ENCODE data around the gene LACTB.

LACTB gene

DNA sequence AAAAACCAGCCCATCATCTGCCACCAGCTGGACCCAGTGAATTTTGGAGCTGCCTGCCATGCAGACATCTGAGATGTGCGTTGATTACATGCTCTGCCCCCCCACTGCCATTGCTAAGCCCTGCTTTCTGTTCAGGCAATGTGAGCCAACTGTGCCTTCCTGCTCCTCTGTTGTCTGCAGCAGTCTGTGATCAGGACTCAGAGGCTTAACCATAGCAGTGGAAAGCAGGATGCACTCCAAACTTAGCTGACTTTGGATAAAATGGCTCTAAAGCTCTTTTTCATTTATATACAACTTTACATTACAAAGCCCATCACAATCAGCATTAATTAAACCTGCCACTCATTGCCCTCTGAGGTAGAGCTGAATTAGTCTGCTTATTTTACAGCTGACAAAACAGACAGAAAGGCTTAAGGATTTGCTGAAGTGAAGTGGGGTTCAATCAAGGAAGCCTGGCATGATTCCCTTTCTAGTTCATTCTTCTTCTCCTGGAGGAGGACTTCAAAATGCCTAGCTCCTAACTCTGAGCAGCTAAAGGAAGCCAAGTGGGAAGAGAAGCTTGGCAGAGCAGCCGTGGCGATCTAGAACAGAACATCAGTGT lies 51.3 kb downstream of the LACTB start:
- no peaks in the 10 kb centered on the region for H3K9me3 ChIP-seq (ENCODE audit: control insufficient read depth, low read length)
- 64 to 78% methylated on average over 1 to 3 of the region's 3 CpGs for WGBS, 2 experiments (ENCODE audit: insufficient coverage in 2 of 2)
- H3K4me3 ChIP-seq (ENCODE audit: extremely low read depth, insufficient read depth, low read length, poor library complexity, severe bottlenecking) = no peak overlapping the region
- no peaks in the 10 kb centered on the region for H3K36me3 ChIP-seq (ENCODE audit: control insufficient read depth, insufficient read depth, low read length)
- H3K27ac ChIP-seq (ENCODE audit: low read depth, low read length, severe bottlenecking) = no peak overlapping the region
- H3K4me1 ChIP-seq (ENCODE audit: control insufficient read depth, insufficient read depth, low read length, poor library complexity, severe bottlenecking) = peaks cover 11% of the 10 kb centered on the region

DNA sequence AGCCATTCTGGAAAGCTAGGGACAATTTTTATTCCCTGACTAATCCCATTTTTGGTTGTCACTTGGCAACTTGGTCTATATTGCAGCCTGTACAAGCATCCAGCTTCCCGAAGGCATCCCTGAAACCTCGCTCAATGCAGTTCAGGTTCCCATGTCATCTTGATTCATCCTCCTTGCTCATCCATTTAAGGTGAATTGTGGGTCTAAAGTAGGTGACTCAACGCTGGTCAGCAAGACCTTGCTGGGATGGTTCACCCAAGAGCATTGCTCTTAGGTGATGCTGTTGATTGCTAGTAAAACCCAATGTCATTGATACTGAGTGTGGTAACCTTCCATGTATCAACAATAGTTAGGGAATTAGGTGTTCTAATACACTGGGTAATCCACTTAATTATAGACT lies 54.6 kb downstream of the LACTB start:
- WGBS, 2 experiments (ENCODE audit: insufficient coverage in 2 of 2) = 96 to 100% methylated on average over 1 to 3 of the region's 3 CpGs

DNA sequence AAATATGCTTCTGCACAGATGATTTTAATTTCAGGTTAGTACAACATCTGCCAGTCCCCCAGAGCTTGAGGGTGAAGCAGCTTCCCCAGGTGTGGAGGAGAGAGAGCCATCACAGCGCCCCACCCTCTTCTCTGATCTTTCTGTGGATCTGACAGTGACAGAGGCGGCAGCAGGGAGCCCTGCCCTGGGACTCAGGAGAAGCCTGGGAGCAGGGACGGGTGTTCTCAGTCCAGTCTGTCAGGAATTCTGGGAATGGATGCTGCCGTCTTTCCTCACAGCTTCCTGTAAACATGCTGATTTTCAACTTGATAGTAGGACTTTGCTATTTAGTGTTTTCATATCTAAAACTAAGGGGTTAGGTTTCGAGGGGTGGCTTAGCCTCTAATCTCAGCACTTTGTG lies 56.4 kb downstream of the LACTB start:
- Histone ChIP-seq H3K9me3 (ENCODE audit: control insufficient read depth, low read length) (no peaks in the 10 kb centered on the region), H3K36me3 (ENCODE audit: control insufficient read depth, insufficient read depth, low read length) (no peaks in the 10 kb centered on the region), H3K4me1 (ENCODE audit: control insufficient read depth, insufficient read depth, low read length, poor library complexity, severe bottlenecking) (peaks cover 16% of the 10 kb centered on the region), H3K4me3 (ENCODE audit: extremely low read depth, insufficient read depth, low read length, poor library complexity, severe bottlenecking) (no peak overlapping the region), H3K27ac (ENCODE audit: low read depth, low read length, severe bottlenecking) (peak overlapping the region; percentile 8)
- 60 to 83% methylated on average over 1 to 2 of the region's 5 CpGs for WGBS, 2 experiments (ENCODE audit: insufficient coverage in 2 of 2)

More for the DNA sequence above, 54.6 kb downstream of the LACTB start:
- Histone ChIP-seq H3K4me1 (ENCODE audit: control insufficient read depth, insufficient read depth, low read length, poor library complexity, severe bottlenecking) (peaks cover 16% of the 10 kb centered on the region), H3K4me3 (ENCODE audit: extremely low read depth, insufficient read depth, low read length, poor library complexity, severe bottlenecking) (no peak overlapping the region), H3K9me3 (ENCODE audit: control insufficient read depth, low read length) (no peaks in the 10 kb centered on the region), H3K27ac (ENCODE audit: low read depth, low read length, severe bottlenecking) (no peak overlapping the region), H3K36me3 (ENCODE audit: control insufficient read depth, insufficient read depth, low read length) (no peaks in the 10 kb centered on the region)

DNA sequence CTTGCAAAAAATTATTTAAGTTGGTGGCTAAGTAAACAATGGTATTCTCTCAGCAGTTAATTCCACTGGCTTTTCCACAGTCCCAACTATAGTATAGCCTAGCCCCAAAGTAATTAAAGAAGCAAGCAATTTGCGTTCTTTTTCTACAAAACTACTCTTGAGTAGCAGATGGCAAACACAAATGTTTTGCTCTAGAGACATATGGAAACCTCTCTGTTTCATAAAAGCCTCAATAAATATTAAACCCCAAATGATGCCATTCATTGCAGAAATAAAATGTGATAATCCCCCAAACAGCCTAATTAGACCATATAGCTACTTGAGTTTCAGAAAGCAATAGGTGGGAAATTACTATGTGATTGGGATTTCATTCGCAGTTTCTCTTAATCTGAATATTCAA lies 59.1 kb downstream of the LACTB start:
- H3K9me3 ChIP-seq (ENCODE audit: control insufficient read depth, low read length) = no peaks in the 10 kb centered on the region
- no peaks in the 10 kb centered on the region for H3K36me3 ChIP-seq (ENCODE audit: control insufficient read depth, insufficient read depth, low read length)
- WGBS, 2 experiments (ENCODE audit: insufficient coverage in 2 of 2) = 100% methylated on average over 1 of the region's 2 CpGs
- H3K4me3 ChIP-seq (ENCODE audit: extremely low read depth, insufficient read depth, low read length, poor library complexity, severe bottlenecking) = no peak overlapping the region
- H3K27ac ChIP-seq (ENCODE audit: low read depth, low read length, severe bottlenecking) = no peak overlapping the region
- peaks cover 25% of the 10 kb centered on the region for H3K4me1 ChIP-seq (ENCODE audit: control insufficient read depth, insufficient read depth, low read length, poor library complexity, severe bottlenecking)

DNA sequence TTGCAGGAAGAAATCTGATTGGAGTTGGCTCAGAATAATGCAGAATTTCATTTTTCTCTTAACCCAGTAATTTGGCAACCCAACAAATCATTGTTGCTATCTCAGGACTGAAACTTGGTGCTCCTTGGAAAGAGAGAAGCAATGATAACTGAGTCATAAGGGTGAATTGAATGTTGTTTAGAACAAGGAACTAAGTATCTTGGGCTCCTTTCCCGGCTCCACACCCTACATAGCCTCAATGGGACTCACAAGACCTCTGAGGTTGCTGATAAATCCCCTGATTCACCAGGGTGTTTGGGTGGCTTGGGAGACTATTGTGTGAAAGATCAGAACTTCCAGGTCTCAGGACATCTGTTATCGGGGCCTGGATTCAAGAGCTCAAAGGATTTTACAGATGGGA lies 60.0 kb downstream of the LACTB start:
- peaks cover 32% of the 10 kb centered on the region for H3K4me1 ChIP-seq (ENCODE audit: control insufficient read depth, insufficient read depth, low read length, poor library complexity, severe bottlenecking)

DNA sequence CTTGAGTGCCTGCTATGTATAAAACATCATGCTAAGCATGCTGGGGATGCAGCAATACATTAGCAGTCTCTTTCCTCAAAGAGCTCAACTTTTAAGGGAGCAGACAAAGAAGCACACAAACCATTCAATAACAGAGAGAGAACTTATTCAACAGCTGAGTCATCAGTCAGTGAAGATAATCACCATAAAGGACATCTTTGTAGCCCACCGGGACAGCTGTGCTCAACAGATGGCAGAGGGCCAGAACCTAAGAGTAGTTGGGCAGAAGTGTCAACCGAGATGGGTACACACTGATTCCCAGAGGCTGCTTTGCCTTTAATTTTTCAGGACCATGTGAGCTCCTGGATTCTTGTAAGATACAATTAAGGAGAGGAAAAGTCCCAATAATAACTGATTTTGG lies 63.5 kb downstream of the LACTB start:
- Histone ChIP-seq H3K9me3 (ENCODE audit: control insufficient read depth, low read length) (no peaks in the 10 kb centered on the region), H3K4me3 (ENCODE audit: extremely low read depth, insufficient read depth, low read length, poor library complexity, severe bottlenecking) (no peak overlapping the region), H3K27ac (ENCODE audit: low read depth, low read length, severe bottlenecking) (no peak overlapping the region), H3K4me1 (ENCODE audit: control insufficient read depth, insufficient read depth, low read length, poor library complexity, severe bottlenecking) (peaks cover 20% of the 10 kb centered on the region), H3K36me3 (ENCODE audit: control insufficient read depth, insufficient read depth, low read length) (no peaks in the 10 kb centered on the region)
- 86 to 100% methylated on average over 2 of the region's 2 CpGs for WGBS, 2 experiments (ENCODE audit: insufficient coverage in 2 of 2)

More for the DNA sequence above, 60.0 kb downstream of the LACTB start:
- H3K27ac ChIP-seq (ENCODE audit: low read depth, low read length, severe bottlenecking) = no peak overlapping the region
- no peaks in the 10 kb centered on the region for H3K36me3 ChIP-seq (ENCODE audit: control insufficient read depth, insufficient read depth, low read length)
- no peak overlapping the region for H3K4me3 ChIP-seq (ENCODE audit: extremely low read depth, insufficient read depth, low read length, poor library complexity, severe bottlenecking)
- WGBS, 2 experiments (ENCODE audit: insufficient coverage in 2 of 2) = 100% methylated on average over 1 of the region's 2 CpGs; no CpG with 5 or more reads in 1 of the 2 experiments
- H3K9me3 ChIP-seq (ENCODE audit: control insufficient read depth, low read length) = no peaks in the 10 kb centered on the region

DNA sequence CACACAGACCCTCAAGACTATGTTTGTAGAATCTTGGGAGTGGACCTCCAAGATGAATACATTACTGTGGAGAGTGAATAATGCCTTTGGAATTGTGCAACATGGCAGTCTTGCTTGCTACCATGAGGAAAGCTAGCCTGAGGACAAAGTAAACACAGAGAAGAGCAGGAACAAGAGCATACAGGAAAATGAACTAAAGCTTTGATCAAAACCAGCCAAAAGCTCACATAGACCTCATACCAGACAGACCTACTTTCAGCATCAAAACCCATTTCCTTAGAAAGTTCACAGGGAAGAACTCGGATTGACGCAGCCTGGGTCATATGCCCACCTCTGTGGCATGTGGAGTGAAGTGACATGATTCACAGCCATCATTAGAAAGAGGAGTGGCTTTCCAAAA lies 64.4 kb downstream of the LACTB start:
- H3K9me3 ChIP-seq (ENCODE audit: control insufficient read depth, low read length) = no peaks in the 10 kb centered on the region
- H3K4me3 ChIP-seq (ENCODE audit: extremely low read depth, insufficient read depth, low read length, poor library complexity, severe bottlenecking) = no peak overlapping the region
- WGBS, 2 experiments (ENCODE audit: insufficient coverage in 2 of 2) = 94 to 100% methylated on average over 2 of the region's 2 CpGs
- no peaks in the 10 kb centered on the region for H3K36me3 ChIP-seq (ENCODE audit: control insufficient read depth, insufficient read depth, low read length)
- H3K27ac ChIP-seq (ENCODE audit: low read depth, low read length, severe bottlenecking) = peak overlapping the region; percentile 54
- H3K4me1 ChIP-seq (ENCODE audit: control insufficient read depth, insufficient read depth, low read length, poor library complexity, severe bottlenecking) = peaks cover 28% of the 10 kb centered on the region

DNA sequence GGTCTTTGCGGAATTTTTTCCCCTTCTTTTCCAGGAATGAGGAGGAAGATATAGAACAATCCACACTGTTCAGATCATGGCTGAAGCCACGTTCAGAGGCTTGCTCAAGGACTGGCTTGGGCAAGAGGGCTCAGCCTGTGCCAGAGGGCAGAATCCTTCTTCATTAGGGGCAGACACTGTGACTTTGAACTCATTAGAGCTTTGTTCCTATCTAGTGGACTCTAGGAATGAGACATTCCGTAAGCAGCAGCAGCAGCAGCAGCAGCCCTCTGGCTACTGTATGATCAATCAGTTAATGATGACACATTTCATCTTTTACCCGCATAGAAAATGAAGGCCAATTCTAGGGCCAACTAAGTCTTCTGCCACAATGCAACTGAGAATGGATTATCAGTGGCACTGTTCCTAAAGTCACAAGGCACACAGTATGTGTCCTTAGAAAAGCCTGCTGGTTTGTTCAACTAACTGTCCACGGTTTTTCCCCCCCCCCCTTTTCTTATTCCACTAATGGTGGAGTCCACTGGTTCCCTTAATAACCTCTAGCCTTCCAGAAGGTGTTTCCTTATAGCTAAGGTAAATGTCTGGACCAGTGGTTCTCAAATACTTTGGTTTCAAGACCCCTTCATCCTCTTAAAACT lies 66.0 kb downstream of the LACTB start:
- Histone ChIP-seq H3K36me3 (ENCODE audit: control insufficient read depth, insufficient read depth, low read length) (no peaks in the 10 kb centered on the region), H3K27ac (ENCODE audit: low read depth, low read length, severe bottlenecking) (no peak overlapping the region), H3K4me1 (ENCODE audit: control insufficient read depth, insufficient read depth, low read length, poor library complexity, severe bottlenecking) (peaks cover 34% of the 10 kb centered on the region), H3K9me3 (ENCODE audit: control insufficient read depth, low read length) (no peaks in the 10 kb centered on the region), H3K4me3 (ENCODE audit: extremely low read depth, insufficient read depth, low read length, poor library complexity, severe bottlenecking) (no peak overlapping the region)
- 93 to 97% methylated on average over 5 of the region's 5 CpGs for WGBS, 2 experiments (ENCODE audit: insufficient coverage in 2 of 2)

DNA sequence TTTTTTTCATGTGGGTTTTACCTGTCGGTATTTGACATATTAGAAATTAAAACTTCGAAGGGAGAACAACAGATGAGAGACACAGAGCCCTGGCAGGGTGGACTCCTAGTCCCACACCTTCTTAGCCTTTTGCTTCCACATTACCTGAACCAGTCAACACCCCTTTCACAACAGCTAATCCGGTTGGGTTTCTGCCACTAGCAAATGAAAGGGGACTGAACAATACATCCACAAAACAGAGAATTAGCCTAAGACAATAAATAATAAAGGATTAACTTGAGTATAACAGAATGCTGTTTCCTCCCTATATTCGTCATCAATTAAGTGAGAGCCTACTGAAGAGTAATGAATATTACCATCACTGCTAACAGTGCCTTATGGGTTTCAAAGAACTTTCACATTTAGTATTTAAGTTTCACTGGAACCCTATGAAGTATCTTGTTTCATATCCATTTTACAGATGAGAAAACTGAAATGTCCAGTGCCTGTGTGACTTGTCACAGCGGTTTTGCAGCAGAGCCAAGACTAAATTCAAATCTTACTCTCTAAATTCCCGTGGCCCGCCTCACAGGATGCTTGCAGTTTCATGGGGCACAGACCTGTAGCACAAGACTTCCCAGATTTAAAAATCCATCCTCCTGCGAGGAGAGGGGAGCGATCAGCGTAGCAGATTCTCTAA lies 66.7 kb downstream of the LACTB start:
- Histone ChIP-seq H3K27ac (ENCODE audit: low read depth, low read length, severe bottlenecking) (peak overlapping the region; percentile 61), H3K4me1 (ENCODE audit: control insufficient read depth, insufficient read depth, low read length, poor library complexity, severe bottlenecking) (peaks cover 39% of the 10 kb centered on the region), H3K9me3 (ENCODE audit: control insufficient read depth, low read length) (no peaks in the 10 kb centered on the region), H3K4me3 (ENCODE audit: extremely low read depth, insufficient read depth, low read length, poor library complexity, severe bottlenecking) (peak overlapping the region; percentile 100), H3K36me3 (ENCODE audit: control insufficient read depth, insufficient read depth, low read length) (no peaks in the 10 kb centered on the region)
- WGBS, 2 experiments (ENCODE audit: insufficient coverage in 2 of 2) = 31 to 59% methylated on average over 4 of the region's 10 CpGs

DNA sequence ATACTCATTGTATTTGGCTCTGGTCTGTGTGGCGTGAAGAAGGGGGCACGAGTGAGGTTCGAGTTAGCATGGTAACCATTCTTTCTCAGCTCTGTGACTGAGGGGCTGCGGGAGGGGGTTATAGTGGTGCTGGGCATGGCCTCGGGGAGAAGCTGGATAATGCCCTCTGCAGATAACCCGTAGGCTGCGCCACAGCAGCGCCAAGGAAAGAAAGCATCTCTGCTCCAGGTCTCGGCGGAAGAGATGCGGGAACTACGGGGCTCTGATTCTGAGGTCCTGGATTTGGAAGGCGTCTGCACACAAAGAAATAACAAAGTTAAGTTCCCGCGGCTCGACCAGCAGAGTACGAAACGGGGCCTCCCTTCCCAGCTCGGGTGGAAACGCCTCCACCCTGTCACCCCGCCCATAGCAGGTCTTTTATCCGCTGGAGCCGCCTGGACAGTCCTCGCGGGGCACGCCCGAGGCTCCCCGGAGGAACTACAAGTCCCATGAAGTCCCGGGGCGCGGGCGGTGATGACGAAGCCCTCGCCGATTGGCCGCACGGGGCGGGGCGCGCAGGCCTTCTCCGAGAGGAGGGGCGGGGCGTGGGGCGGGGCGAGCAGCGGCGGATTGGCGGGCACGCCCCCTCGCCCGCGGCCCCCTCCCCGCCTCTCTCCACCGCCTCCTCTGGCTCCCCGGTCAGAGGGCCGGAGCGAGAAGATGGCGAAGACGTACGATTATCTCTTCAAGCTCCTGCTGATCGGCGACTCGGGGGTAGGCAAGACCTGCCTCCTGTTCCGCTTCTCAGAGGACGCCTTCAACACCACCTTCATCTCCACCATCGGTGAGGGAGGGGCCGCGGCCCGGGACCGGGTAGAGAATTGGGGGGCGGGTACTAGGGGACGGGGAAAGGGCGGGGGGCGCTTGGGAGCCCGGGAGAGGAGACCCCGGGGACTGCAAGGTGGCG lies 67.5 kb downstream of the LACTB start, which contains the start of gene RAB8B:
Gene RAB8B, plus strand, starts transcription at position 681 of the 946 bp plus-strand sequence. Its CDS starts 19 bp downstream, at position 700.
- WGBS, 2 experiments (ENCODE audit: insufficient coverage in 2 of 2) = 1% methylated on average over 17 to 57 of the region's 77 CpGs
- H3K27ac ChIP-seq (ENCODE audit: low read depth, low read length, severe bottlenecking) = peak within 1 kb of the TSS; percentile 61
- H3K4me1 ChIP-seq (ENCODE audit: control insufficient read depth, insufficient read depth, low read length, poor library complexity, severe bottlenecking) = peaks cover 44% of the 10 kb centered on the region
- H3K36me3 ChIP-seq (ENCODE audit: control insufficient read depth, insufficient read depth, low read length) = no peaks in the 10 kb centered on the region
- H3K9me3 ChIP-seq (ENCODE audit: control insufficient read depth, low read length) = no peaks in the 10 kb centered on the region
- H3K4me3 ChIP-seq (ENCODE audit: extremely low read depth, insufficient read depth, low read length, poor library complexity, severe bottlenecking) = peak within 1 kb of the TSS; percentile 100
